Fibroblast of skin of abdomen (primary cell): ENCODE results near the gene CD72.
"Not testable (repeated sequence)": the region's sequence is repeated elsewhere in the genome, so short reads cannot be mapped to it uniquely, and the experiment has no call there.

Experiments
- DNase-seq: peaks from one replicate; pipeline ENCODE4 v3.0.0-alpha.2; 2013

Gene CD72

GRCh38 chr9:35616681-35617459 lies 1.3 kb downstream of the CD72 start:
- DNase-seq: peak; percentile 50

- DNase-seq: no peak
Observed at GRCh38 chr9:35615981-35616680, 2.1 kb downstream of the CD72 start.

DNA sequence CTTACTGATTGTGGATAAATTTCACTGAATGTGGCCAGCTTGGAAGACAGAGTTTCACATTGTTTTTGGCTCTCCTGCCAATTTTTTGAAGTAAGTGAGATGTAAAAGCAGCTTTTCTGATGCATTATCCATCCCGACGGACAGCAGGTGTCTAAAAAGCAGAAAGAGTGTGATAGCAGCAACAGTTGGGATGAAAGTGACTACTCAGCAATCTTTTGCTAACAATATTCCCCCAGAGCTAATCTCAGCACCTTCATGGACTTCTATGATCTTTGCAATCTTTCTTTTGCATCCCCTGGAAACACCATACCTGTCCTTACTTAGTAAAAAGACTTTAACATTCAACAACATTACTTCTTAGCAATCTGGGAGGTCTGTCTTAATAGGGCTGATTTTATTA lies 5.4 kb downstream of the CD72 start:
- no peak for DNase-seq

DNA sequence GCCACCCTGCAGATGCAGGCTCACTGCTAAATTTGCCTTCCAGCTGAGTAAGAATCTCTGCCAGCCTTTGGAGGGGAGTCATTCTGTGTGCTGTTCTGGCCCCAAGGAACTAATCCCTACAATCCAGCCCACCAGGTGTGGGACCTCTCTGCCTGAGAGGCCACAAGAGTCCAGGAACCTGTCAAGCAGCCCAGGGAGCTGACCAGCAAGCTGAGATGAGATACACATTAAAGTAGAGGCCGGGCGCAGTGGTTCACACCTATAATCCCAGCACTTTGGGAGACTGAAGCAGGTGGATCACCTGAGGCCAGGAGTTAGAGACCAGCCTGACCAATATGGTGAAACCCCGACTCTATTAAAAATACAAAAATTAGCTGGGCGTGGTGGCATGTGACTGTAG lies 6.1 kb downstream of the CD72 start:
- DNase-seq: not testable (repeated sequence)

DNA sequence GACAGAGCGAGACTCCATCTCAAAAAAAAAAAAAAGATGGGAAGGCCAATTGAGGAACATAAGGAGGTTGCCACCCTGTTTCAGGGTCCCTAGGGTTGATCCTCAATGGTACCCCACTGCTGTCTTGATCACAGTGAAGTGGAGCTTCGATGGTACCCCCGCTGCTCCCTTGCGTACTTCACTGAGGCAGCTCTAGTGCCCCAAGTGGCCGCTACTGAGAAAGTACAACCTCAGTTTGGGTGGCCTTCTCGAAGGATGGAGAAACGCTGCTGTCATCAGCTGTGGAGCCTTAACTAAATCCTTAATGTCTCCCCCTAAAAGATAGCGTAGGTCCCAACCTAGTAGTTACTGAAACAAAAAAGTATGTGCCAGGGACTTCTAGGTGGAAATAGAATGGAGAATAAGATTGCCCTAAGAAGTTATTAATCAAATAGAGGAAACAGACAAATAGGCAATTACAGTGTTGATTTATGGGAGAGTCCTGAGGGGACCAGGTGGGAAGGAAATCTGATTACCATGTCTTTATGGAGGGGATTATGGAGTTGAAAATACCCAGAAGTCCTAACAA lies 6.9 kb downstream of the CD72 start:
- DNase-seq: peak; percentile 44

DNA sequence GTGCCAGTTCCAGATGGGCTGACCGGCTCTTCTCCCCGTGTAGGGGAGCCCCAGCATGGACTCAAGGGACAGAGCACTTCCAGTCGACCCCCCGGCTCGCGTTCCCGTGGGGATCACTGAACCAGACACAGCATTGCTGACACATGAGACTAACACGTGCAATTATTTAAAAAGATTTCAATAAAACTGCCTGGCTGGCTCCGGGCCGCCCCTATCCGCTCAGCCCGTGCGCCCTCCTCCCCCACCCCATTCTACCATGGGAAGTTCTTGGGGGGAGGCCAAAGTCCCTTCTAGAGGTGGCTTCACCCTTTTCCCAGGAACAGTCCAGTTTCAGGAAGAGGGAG lies 8.4 kb downstream of the CD72 start:
- DNase-seq: no peak

DNA sequence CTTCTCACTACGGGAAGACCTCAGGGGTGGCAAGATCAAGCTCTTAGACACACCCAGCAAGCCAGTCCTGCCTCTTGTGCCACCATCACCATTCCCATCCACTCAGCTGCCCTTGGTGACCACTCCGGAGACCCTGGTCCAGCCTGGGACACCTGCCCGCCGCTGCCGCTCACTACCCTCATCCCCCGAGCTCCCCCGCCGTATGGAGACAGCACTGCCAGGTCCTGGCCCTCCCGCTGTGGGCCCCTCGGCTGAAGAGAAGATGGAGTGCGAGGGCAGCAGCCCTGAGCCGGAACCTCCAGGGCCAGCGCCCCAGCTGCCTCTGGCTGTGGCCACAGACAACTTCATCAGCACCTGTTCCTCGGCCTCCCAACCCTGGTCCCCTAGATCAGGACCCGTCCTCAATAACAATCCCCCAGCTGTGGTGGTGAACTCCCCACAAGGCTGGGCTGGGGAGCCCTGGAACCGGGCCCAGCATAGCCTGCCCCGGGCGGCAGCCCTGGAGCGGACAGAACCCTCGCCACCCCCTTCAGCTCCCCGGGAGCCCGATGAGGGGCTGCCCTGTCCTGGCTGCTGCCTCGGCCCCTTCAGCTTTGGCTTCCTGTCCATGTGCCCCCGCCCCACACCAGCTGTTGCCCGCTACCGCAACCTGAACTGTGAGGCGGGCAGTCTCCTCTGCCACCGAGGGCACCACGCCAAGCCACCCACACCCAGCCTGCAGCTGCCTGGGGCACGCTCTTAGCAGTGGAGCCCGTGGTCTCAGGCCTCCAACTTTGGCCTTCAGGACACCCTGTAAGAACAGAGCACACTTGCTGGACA lies 9.0 kb downstream of the CD72 start:
- DNase-seq: no peak

GRCh38 chr9:35608221-35608620 lies 10.0 kb downstream of the CD72 start:
- no peak for DNase-seq

DNA sequence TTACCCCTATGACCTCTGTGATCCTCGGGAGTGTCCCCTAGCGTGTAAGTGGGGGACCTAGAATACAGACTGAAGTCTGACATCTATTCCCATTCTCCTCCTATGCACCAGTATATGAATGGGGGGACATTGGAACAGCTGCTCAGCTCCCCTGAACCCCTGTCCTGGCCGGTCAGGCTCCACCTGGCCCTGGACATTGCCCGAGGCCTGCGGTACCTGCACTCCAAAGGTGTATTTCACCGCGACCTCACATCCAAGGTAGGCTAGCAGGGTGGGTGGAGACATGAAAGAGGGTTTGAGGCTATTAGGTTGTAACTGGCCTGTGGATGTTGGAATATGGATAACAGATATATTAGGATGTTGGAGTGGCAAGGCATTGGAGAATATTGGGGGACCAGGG lies 11.5 kb downstream of the CD72 start:
- no peak for DNase-seq

DNA sequence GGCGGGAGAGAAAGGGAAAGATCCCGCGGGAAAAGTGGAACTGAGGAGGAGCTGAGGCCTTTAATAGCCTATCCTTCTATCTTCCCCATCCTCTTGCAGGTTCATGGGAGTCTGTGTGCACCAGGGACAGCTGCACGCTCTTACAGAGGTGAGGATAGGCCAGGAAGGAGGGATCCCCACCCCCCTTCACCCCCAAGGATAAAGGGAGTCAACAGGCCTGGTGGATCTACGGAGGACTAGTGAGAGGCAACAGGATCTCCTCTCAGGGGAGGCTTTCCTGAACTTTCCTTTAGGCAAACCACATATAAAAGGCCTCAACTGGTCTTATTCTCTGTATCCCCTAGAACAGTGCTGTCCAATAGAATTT lies 12.1 kb downstream of the CD72 start:
- DNase-seq: no peak

DNA sequence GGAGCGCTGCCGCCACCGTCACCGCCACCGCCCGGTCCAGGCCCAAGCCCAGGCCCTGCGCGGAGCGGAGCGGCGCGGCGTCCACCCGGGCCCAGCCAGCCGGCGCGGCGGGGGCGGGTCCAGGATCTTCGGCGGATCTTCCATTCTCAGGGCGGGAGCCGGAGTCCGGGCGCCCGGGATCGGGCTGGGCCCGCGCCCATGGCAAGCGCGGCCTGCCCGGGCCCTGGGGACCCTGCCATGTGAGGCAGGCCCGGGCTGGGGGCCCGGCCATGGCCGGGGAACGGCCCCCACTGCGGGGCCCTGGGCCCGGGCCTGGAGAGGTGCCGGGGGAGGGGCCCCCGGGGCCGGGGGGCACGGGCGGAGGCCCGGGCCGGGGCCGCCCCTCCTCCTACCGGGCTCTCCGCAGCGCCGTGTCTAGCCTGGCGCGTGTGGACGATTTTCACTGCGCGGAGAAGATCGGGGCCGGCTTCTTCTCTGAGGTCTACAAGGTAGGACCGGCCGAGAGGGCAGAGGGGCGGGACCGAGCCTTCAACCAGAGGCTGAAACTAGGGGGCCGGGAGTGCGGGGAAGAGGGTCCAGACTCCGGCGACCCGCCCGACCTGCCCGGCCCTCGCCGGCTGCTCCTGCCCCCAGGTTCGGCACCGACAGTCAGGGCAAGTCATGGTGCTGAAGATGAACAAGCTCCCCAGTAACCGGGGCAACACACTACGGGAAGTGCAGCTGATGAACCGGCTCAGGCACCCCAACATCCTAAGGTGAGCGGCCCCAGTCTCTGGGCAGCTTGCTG lies 12.7 kb downstream of the CD72 start:
- DNase-seq: no peak

DNA sequence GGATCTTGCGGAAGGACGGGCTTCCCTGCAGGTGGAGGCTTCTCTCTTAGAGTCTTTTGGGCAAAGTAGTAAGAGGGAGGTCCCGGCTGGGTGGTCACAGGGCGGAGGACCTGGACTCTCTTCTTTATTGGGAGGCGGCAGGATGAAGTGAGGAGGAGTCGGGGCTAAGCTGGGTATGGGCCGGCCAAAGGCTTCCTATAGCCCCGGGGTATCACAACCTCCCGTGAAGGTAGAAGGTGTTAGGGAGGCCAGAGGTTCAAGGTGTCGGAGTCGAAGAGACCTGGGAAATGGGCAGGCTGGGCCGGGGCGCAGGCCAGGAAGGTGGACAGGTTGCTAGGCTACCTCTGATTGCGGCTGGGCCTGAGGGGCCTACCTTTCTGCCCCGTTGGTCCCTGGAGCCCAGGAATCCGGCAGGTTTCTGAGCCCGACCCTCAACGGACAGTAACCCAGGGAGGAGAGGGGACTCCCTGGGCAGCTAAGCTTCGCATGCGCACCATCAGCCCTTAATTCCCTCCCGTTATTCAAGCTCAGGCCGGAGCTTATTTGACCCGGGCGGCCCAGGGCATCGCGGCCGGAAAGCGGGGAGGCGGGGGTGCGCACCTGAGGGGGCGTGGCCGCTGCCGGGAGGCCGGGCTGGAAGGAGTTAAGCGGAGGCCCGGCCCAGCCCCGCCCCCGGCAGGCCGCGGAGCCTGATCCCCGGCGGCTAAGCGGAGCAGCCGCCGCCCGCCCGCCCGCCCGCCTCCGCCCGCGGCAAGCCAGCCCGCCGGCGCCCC lies 13.4 kb downstream of the CD72 start, which contains the start of gene TESK1:
TSS of gene TESK1 (plus strand) at position 685 of the 773 bp plus-strand sequence. CDS start 358 bp downstream, outside the sequence.
- peak; percentile 53 for DNase-seq

DNA sequence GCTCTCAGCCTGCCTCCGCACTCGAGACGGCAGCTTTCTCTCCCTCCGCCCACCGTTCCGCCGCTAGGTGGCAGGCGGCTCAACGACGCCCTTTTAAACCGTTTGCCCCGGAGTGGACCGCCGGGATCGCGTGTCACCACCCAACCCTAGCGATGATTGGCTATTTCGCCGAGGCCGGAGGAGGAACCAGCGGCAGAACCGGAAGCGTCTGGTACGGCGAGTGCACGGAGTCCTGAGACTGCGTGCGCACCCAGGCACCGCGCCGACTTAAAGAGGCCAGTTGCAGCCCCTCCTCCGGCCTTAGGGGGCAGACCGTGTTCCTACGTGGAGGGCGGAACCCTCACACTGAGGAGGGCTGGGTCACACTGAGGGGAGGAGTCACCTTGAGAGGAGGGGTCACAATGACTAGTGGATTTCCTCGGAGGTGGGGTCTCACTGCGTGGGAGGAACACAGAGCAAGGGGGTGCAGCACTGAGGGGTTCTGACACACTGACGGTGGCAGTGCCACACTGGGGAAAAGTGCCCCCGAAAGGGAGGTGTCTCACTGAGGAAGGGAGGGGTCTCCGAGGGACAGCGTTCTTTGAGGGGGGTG lies 14.1 kb downstream of the CD72 start:
- DNase-seq: peak; percentile 100

- peak; percentile 86 for DNase-seq
Observed at GRCh38 chr9:35603506-35603985, 14.7 kb downstream of the CD72 start.

GRCh38 chr9:35599763-35600604 lies 18.2 kb downstream of the CD72 start:
- no peak for DNase-seq

DNA sequence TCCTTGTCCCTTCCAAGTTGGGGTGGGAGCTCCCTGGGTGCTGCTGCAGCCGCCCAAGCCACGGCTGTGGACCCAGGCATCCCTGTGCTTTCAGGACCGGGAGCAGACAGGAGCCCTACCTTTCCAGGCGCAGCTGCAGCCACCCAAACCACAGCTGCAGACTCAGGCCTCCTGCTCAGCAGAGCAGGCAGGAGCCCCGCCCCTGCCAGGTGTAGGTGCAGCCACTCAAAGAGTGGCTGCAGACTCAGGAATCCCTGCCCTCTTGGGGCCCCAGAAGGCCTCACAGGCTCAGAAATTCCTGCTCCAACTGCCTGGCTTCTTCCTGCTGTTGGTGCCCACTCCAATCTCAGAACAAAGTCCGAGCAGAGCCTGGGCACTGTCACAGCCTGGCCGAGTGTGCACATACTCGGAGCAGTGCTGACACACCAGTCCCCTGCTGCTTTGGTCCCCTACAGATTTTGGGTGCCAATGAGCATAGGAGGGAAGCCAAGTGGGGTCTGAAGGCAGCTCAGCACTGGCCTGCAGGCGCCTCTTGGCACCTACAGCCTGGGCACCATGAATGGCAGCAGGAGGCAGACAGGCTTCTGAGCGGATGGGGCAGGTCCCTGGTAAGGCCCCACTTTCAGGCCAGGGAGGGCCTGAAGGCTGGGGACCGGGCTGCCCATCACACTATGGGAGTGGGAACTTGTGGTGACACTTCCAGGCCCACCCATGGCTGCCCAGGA lies 19.2 kb downstream of the CD72 start:
- no peak for DNase-seq

DNA sequence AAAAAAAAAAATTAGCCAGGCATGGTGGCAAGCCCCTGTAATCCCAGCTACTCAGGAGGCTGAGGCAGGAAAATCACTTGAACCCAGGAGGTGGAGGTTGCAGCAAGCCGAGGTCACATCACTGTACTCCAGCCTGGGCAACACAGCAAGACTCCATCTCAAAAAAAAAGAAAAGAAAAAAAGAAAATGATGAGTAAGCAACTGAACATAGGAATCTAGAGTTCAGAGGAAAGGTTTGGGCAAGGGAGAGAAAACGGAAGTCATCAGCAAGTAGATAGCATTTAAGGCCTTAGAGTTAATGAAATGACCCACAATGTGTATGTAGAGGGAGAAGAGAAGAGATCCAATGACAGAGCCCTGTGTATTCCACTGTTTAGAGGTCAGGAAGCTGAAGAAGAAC lies 21.3 kb downstream of the CD72 start:
- not testable (repeated sequence) for DNase-seq

DNA sequence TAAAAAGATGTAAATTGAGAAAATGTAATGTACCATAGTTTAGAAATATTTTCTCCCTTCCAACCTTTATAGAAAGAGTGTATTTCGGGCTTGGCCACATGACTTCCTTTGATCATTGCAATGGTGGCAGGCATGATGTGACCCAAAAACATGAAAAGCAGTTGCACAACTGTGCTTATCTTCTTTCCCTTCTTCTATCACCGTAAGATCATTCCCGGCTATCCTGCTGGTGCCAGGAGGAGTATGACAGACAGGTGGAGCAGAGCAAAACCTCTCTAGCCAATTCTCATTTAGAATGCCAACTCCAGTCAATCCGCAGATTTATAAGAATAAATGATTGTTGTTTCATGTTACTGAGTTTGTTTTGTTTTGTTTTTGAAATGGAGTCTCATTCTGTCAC lies 23.7 kb downstream of the CD72 start:
- no peak for DNase-seq

DNA sequence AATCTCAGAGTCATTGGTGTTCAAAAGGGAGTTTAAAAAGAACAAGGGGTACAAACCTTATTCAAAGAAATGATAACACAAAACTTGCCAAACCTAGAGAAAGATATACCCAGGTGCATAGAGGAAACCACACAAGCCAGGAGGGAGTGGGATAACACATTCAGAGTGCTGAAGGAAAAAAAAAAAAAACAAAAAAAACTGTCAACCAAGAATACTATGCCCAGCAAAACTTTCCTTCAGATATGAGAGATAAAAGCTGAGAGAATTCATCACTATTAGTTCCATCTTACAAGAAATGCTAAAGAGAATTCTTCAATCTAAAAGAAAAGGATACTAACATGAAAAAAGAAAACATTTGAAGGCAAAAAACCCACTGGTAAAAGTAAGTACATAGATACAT lies 24.6 kb downstream of the CD72 start:
- no peak for DNase-seq
